DND-41 (cell line): ENCODE results near the gene POU2AF3.

Experiments used
- CTCF ChIP-seq: IDR thresholded peaks from 2 replicates; pipeline ENCODE4 v1.5.1; 2012; ENCODE audit warnings: borderline replicate concordance, low read length, moderate library complexity, mild to moderate bottlenecking; ENCODE audit not compliant: poor library complexity, severe bottlenecking; ENCODE audit errors: extremely low read depth
- EZH2 ChIP-seq: IDR thresholded peaks from 3 replicates; pipeline ENCODE4 v1.6.1; 2012; ENCODE audit warnings: borderline replicate concordance, low read depth, mild to moderate bottlenecking, moderate library complexity, low read length, inconsistent platforms; ENCODE audit not compliant: severe bottlenecking

GRCh38 chr11:111312076-111312475 is 13.7 kb downstream of the POU2AF3 start:
- TF ChIP-seq CTCF, result no peak
- no peak for TF ChIP-seq EZH2
